H9 (cell line): Measurements from ENCODE around the gene ENTREP3. TPM values are rescaled to one million over a fixed set of nuclear protein-coding genes. Genes with fewer than 3 reads are reported as not detected.
A peak's percentile ranks its signal among the peaks of the same experiment; 100 is the strongest.

ENCODE experiments used
- DNase-seq: peaks from one replicate; pipeline ENCODE4 v3.0.0-alpha.2; 2017
- H2AFZ ChIP-seq: one replicate; pipeline ENCODE4 v1.6.1; 2013; ENCODE audit warnings: mild to moderate bottlenecking, low read length, control low read depth, moderate library complexity
- H2AK5ac ChIP-seq: 2 replicates; pipeline ENCODE4 v1.6.1; 2013; ENCODE audit warnings: low read length, control low read depth, mixed read lengths; ENCODE audit not compliant: insufficient read length
- H2BK120ac ChIP-seq: one replicate; pipeline ENCODE4 v1.6.1; 2013; ENCODE audit warnings: low read depth, mild to moderate bottlenecking, low read length, control low read depth, inconsistent platforms; ENCODE audit not compliant: poor library complexity, severe bottlenecking
- H2BK12ac ChIP-seq: 2 replicates; pipeline ENCODE4 v1.6.1; 2013; ENCODE audit warnings: low read length, control low read depth, mixed read lengths, low read depth; ENCODE audit not compliant: insufficient read length
- H2BK15ac ChIP-seq: 2 replicates; pipeline ENCODE4 v1.6.1; 2013; ENCODE audit warnings: low read depth, low read length, control low read depth
- H2BK20ac ChIP-seq: one replicate; pipeline ENCODE4 v1.6.1; 2013; ENCODE audit warnings: low read depth, mild to moderate bottlenecking, low read length, control low read depth, inconsistent platforms; ENCODE audit not compliant: poor library complexity, severe bottlenecking
- H2BK5ac ChIP-seq: 2 replicates; pipeline ENCODE4 v1.6.1; 2013; ENCODE audit warnings: low read length, control low read depth, mixed read lengths; ENCODE audit not compliant: insufficient read length
- H3K14ac ChIP-seq: 2 replicates; pipeline ENCODE4 v1.6.1; 2013; ENCODE audit warnings: low read length, control low read depth; ENCODE audit not compliant: insufficient read depth
- H3K18ac ChIP-seq: 2 replicates; pipeline ENCODE4 v1.6.1; 2013; ENCODE audit warnings: low read depth, mild to moderate bottlenecking, mixed read lengths, low read length, control low read depth; ENCODE audit not compliant: insufficient read length
- H3K23ac ChIP-seq: 2 replicates; pipeline ENCODE4 v1.6.1; 2013; ENCODE audit warnings: low read length, control low read depth, mixed read lengths, low read depth; ENCODE audit not compliant: insufficient read length
- H3K23me2 ChIP-seq: 2 replicates; pipeline ENCODE4 v1.6.1; 2013; ENCODE audit warnings: low read depth, mild to moderate bottlenecking, mixed read lengths, low read length, control low read depth; ENCODE audit not compliant: insufficient read length, poor library complexity, severe bottlenecking
- H3K27ac ChIP-seq: 2 replicates; pipeline ENCODE4 v1.5.1; 2013; ENCODE audit warnings: low read length, control low read depth, mixed read lengths, low read depth; ENCODE audit not compliant: insufficient read length
- H3K27me3 ChIP-seq: 2 replicates; pipeline ENCODE4 v1.6.1; 2013; ENCODE audit warnings: low read length, control low read depth, inconsistent platforms; ENCODE audit not compliant: insufficient read depth
- H3K4ac ChIP-seq: 2 replicates; pipeline ENCODE4 v1.6.1; 2013; ENCODE audit warnings: low read depth, mild to moderate bottlenecking, control low read depth, inconsistent platforms, low read length, moderate library complexity
- H3K4me1 ChIP-seq: 2 replicates; pipeline ENCODE4 v1.6.1; 2013; ENCODE audit warnings: low read length, control low read depth, inconsistent platforms; ENCODE audit not compliant: insufficient read depth
- H3K4me2 ChIP-seq: 2 replicates; pipeline ENCODE4 v1.6.1; 2013; ENCODE audit warnings: low read length, control low read depth, mixed read lengths; ENCODE audit not compliant: insufficient read length, insufficient read depth
- H3K56ac ChIP-seq: 2 replicates; pipeline ENCODE4 v1.6.1; 2013; ENCODE audit warnings: low read depth, mild to moderate bottlenecking, mixed read lengths, low read length, control low read depth; ENCODE audit not compliant: insufficient read length
- H3K79me1 ChIP-seq: 2 replicates; pipeline ENCODE4 v1.6.1; 2013; ENCODE audit warnings: low read depth, mild to moderate bottlenecking, moderate library complexity, low read length, control low read depth, inconsistent platforms; ENCODE audit not compliant: insufficient read depth, poor library complexity, severe bottlenecking
- H3K79me2 ChIP-seq: 2 replicates; pipeline ENCODE4 v1.6.1; 2013; ENCODE audit warnings: low read length, control low read depth, inconsistent platforms; ENCODE audit not compliant: insufficient read depth
- H3K9ac ChIP-seq: 2 replicates; pipeline ENCODE4 v1.6.1; 2013; ENCODE audit warnings: low read length, control low read depth, mixed read lengths; ENCODE audit not compliant: insufficient read length; ENCODE audit errors: extremely low read depth
- H3K9me3 ChIP-seq: one replicate; pipeline ENCODE4 v1.6.1; 2013; ENCODE audit warnings: low read depth, low read length, inconsistent platforms; ENCODE audit not compliant: control insufficient read depth
- H3T11ph ChIP-seq: one replicate; pipeline ENCODE4 v1.6.1; 2013; ENCODE audit warnings: mild to moderate bottlenecking, low read length, control low read depth, inconsistent platforms
- H4K20me1 ChIP-seq: one replicate; pipeline ENCODE4 v1.6.1; 2013; ENCODE audit not compliant: control insufficient read depth, insufficient read length, insufficient read depth
- H4K5ac ChIP-seq: 2 replicates; pipeline ENCODE4 v1.6.1; 2013; ENCODE audit warnings: low read depth, mild to moderate bottlenecking, mixed read lengths, low read length, control low read depth; ENCODE audit not compliant: insufficient read length
- H4K8ac ChIP-seq: replicated peaks from 2 replicates; pipeline ENCODE4 v1.6.1; 2013; ENCODE audit warnings: low read length, control low read depth, mixed read lengths, low read depth; ENCODE audit not compliant: insufficient read length
- H4K91ac ChIP-seq: 2 replicates; pipeline ENCODE4 v1.6.1; 2013; ENCODE audit warnings: low read depth, mild to moderate bottlenecking, moderate library complexity, mixed read lengths, low read length, control low read depth; ENCODE audit not compliant: insufficient read length
- H3K27ac Mint-ChIP-seq, 3 experiments: 2 replicates in 2 of 3; 3 replicates in 1 of 3; pipeline ENCODE4 v1.8.0; 2020 to 2021; ENCODE audit warnings: mixed read lengths in 3 of 3, mild to moderate bottlenecking in 1 of 3, moderate library complexity in 1 of 3
- H3K27me3 Mint-ChIP-seq: 2 replicates; pipeline ENCODE4 v1.8.0; 2021; ENCODE audit warnings: low read depth, mild to moderate bottlenecking, moderate library complexity, mixed read lengths
- H3K36me3 Mint-ChIP-seq, 3 experiments: 2 replicates in 2 of 3; 3 replicates in 1 of 3; pipeline ENCODE4 v1.8.0; 2020 to 2021; ENCODE audit warnings: low read depth in 3 of 3, mixed read lengths in 3 of 3; ENCODE audit not compliant: insufficient read depth in 1 of 3
- H3K4me1 Mint-ChIP-seq, 2 experiments: 2 replicates each; pipeline ENCODE4 v1.8.0; 2020; ENCODE audit warnings: mixed read lengths in 2 of 2
- H3K4me3 Mint-ChIP-seq, 2 experiments: 2 replicates in 1 of 2; 3 replicates in 1 of 2; pipeline ENCODE4 v1.8.0; 2020 to 2021; ENCODE audit warnings: mild to moderate bottlenecking in 2 of 2, mixed read lengths in 2 of 2, moderate library complexity in 1 of 2
- H3K9me3 Mint-ChIP-seq, 2 experiments: 2 replicates in 1 of 2; 3 replicates in 1 of 2; pipeline ENCODE4 v1.8.0; 2020; ENCODE audit warnings: mild to moderate bottlenecking in 2 of 2, mixed read lengths in 2 of 2, moderate library complexity in 1 of 2
- WGBS: extraction: QIAGEN DNeasy Blood & Tissue Kit; methylation state at CpG from one replicate; pipeline ENCODE4 v1.1.7; 2013; ENCODE audit warnings: missing lambda C conversion rate, low lambda C conversion rate, mixed read lengths; ENCODE audit not compliant: insufficient read length; ENCODE audit errors: extremely low coverage; 5-methylcytosine and 5-hydroxymethylcytosine counted together
- total RNA-seq: library from RNA; stranded (reverse); gene quantifications from 2 replicates; pipeline ENCODE4 v1.2.1, GENCODE V29; 2021
- TF ChIP-seq, protein P1 (sequence below): fragments of 200-600 bp; sonication (generic); conservative IDR thresholded peaks from 3 replicates; pipeline ENCODE4 v1.8.0; 2021; ENCODE audit warnings: antibody characterized with exemption, mild to moderate bottlenecking

The ENTREP3 gene
- total RNA-seq, 1 experiment from 2014 or later: 41.0 TPM

DNA sequence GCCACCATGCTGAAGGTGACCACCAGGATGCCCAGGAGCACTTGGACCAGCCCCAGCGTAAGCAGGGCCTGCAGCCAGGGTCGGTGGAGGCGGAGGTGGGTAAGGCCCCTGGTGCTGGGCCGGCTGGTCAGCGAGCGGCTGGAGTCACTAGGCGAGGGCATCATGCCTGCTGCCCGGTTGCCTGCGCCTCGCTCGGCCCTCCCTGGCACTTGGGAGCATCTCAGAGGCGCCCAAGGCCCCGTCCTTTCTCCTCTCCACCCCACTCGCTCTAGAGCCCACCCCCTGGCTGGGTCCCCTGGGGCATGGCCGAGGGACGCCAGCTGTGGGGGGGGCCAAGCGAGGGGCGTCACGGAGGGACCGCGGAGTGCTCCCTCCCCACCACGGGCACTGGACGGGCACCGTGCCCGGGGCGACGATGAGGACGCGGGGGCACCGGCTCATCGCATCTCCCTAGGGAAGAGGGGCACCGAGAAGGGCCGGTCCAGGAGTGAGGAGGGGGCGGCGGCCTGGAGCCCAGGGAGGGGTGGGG, 505 bp downstream of the ENTREP3 start:
- Histone ChIP-seq H3K4me2 (peak overlapping the region; percentile 67), H3K4ac (no peak overlapping the region), H2AFZ (no peak overlapping the region), H3K79me1 (no peaks in the 10 kb centered on the region), H3K27ac (no peak overlapping the region), H3K9ac (no peak overlapping the region), H3K18ac (no peak overlapping the region), H2BK5ac (no peak overlapping the region), H4K91ac (no peak overlapping the region), H2BK120ac (no peak overlapping the region), H4K5ac (no peak overlapping the region), H2AK5ac (no peak overlapping the region), H4K8ac (no peak overlapping the region), H3K9me3 (no peaks in the 10 kb centered on the region), H3K23ac (no peak overlapping the region), H2BK15ac (no peak overlapping the region), H3K79me2 (no peaks in the 10 kb centered on the region), H3T11ph (no peak overlapping the region), H4K20me1 (no peaks in the 10 kb centered on the region), H3K27me3 (no peaks in the 10 kb centered on the region), H3K14ac (no peak overlapping the region), H2BK20ac (no peak overlapping the region), H3K4me1 (peaks cover 4% of the 10 kb centered on the region; the same call in 1 of the 2 replicates), H3K56ac (no peak overlapping the region), H2BK12ac (no peak overlapping the region), H3K23me2 (peaks cover 14% of the 10 kb centered on the region)
- peaks cover 30 to 32% of the 10 kb centered on the region in 2 experiments for H3K4me1 Mint-ChIP-seq
- no peaks in the 10 kb centered on the region; the same call in 1 of the 2 replicates for H3K27me3 Mint-ChIP-seq
- H3K4me3 Mint-ChIP-seq: peak overlapping the region; percentile 73 to 88
- no peaks in the 10 kb centered on the region for H3K9me3 Mint-ChIP-seq
- DNase-seq: no peak
- peak overlapping the region in 1 of 3 experiments; percentile 68; a peak in 3 of 7 replicates for H3K27ac Mint-ChIP-seq
- H3K36me3 Mint-ChIP-seq: peaks cover 8 to 31% (median 26%) of the 10 kb centered on the region in 3 experiments; a peak in 6 of 7 replicates
- TF ChIP-seq, protein P1, sequence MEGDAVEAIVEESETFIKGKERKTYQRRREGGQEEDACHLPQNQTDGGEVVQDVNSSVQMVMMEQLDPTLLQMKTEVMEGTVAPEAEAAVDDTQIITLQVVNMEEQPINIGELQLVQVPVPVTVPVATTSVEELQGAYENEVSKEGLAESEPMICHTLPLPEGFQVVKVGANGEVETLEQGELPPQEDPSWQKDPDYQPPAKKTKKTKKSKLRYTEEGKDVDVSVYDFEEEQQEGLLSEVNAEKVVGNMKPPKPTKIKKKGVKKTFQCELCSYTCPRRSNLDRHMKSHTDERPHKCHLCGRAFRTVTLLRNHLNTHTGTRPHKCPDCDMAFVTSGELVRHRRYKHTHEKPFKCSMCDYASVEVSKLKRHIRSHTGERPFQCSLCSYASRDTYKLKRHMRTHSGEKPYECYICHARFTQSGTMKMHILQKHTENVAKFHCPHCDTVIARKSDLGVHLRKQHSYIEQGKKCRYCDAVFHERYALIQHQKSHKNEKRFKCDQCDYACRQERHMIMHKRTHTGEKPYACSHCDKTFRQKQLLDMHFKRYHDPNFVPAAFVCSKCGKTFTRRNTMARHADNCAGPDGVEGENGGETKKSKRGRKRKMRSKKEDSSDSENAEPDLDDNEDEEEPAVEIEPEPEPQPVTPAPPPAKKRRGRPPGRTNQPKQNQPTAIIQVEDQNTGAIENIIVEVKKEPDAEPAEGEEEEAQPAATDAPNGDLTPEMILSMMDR: no peak
- no CpG with 5 or more reads among the region's 35 CpGs for WGBS
